HG02973 (cell line): ENCODE data around the gene PIK3CA.

Experiments
- ATAC-seq: cut with Tn5 transposase; IDR thresholded peaks from one replicate; pipeline ENCODE4 v1.9.1; 2021; ENCODE audit warnings: moderate library complexity; ENCODE audit not compliant: unreplicated experiment

The PIK3CA gene

GRCh38 chr3:179156775-179157174, 8.6 kb downstream of the PIK3CA start:
- no peak for ATAC-seq

- peak; percentile 88 for ATAC-seq
Observed at GRCh38 chr3:179158336-179159039, 10.3 kb downstream of the PIK3CA start.

GRCh38 chr3:179163503-179163902, 15.3 kb downstream of the PIK3CA start:
- no peak for ATAC-seq

GRCh38 chr3:179164857-179165256, 16.7 kb downstream of the PIK3CA start:
- ATAC-seq: no peak

GRCh38 chr3:179166561-179167201, 18.5 kb downstream of the PIK3CA start:
- no peak for ATAC-seq

- ATAC-seq: no peak
Observed at GRCh38 chr3:179168918-179169317, 20.8 kb downstream of the PIK3CA start.

GRCh38 chr3:179172546-179172945, 24.4 kb downstream of the PIK3CA start:
- ATAC-seq: no peak

- ATAC-seq: no peak
Observed at GRCh38 chr3:179174316-179174715, 26.2 kb downstream of the PIK3CA start.

GRCh38 chr3:179174898-179175297, 26.7 kb downstream of the PIK3CA start:
- no peak for ATAC-seq

GRCh38 chr3:179175358-179175757, 27.2 kb downstream of the PIK3CA start:
- ATAC-seq: no peak

GRCh38 chr3:179177611-179178010, 29.5 kb downstream of the PIK3CA start:
- no peak for ATAC-seq

GRCh38 chr3:179179256-179179655, 31.1 kb downstream of the PIK3CA start:
- no peak for ATAC-seq

GRCh38 chr3:179179979-179180759, 32.0 kb downstream of the PIK3CA start:
- no peak for ATAC-seq

GRCh38 chr3:179181021-179181472, 32.9 kb downstream of the PIK3CA start:
- peak; percentile 78 for ATAC-seq

GRCh38 chr3:179181993-179182551, 33.9 kb downstream of the PIK3CA start:
- no peak for ATAC-seq

- no peak for ATAC-seq
Observed at GRCh38 chr3:179182902-179183301, 34.7 kb downstream of the PIK3CA start.

GRCh38 chr3:179184826-179185225, 36.7 kb downstream of the PIK3CA start:
- no peak for ATAC-seq

- ATAC-seq: no peak
Observed at GRCh38 chr3:179186426-179186825, 38.3 kb downstream of the PIK3CA start.

GRCh38 chr3:179189759-179190158, 41.6 kb downstream of the PIK3CA start:
- ATAC-seq: no peak

GRCh38 chr3:179190581-179190980, 42.4 kb downstream of the PIK3CA start:
- ATAC-seq: no peak

- no peak for ATAC-seq
Observed at GRCh38 chr3:179192542-179192941, 44.4 kb downstream of the PIK3CA start.
